SK-N-SH (cell line): ENCODE results near the gene IL31RA. TPM values are rescaled to one million over a fixed set of nuclear protein-coding genes. Genes with fewer than 3 reads are reported as not detected.
A peak's percentile ranks its signal among the peaks of the same experiment; 100 is the strongest.

Experiments
- CTCF ChIA-PET: fragments of 300-600, 350-600 bp; formaldehyde crosslinking; extraction: SDS; loops from one replicate; lab custom pipeline; 2021; lab: Yijun Ruan, JAX
- POLR2A ChIA-PET: fragments of 350-600 bp; sonication (Branson Sonifier 250); formaldehyde crosslinking; extraction: SDS; loops from one replicate; lab custom pipeline; 2020; ENCODE audit warnings: antibody characterized with exemption, inconsistent platforms; lab: Yijun Ruan, JAX
- DNase-seq: peaks from one replicate; pipeline ENCODE4 v3.0.0; 2012
- H2AFZ ChIP-seq: fragments of 200-600 bp; sonication (generic); 2 replicates; pipeline ENCODE4 v1.8.1; 2016; ENCODE audit warnings: antibody characterized with exemption, mild to moderate bottlenecking, low read depth
- H3F3A ChIP-seq: fragments of 200-600 bp; sonication (generic); replicated peaks from 2 replicates; pipeline ENCODE3; 2016; ENCODE audit warnings: antibody characterized with exemption, mild to moderate bottlenecking; ENCODE audit not compliant: insufficient read depth
- H3K27ac ChIP-seq, 2 experiments: fragments of 200-500 bp in 1 of 2; fragments of 200-600 bp in 1 of 2; sonication (Bioruptor generic) in 1 of 2; sonication (generic), shearing (Covaris generic) in 1 of 2; 2 replicates each; pipeline versions ENCODE4 v1.5.1 to v1.6.1; 2014 to 2016; ENCODE audit warnings: low read depth in 2 of 2, inconsistent platforms in 1 of 2, low read length in 1 of 2, mild to moderate bottlenecking in 1 of 2, mixed read lengths in 1 of 2
- H3K27me3 ChIP-seq: fragments of 200-600 bp; sonication (generic), shearing (Covaris generic); 2 replicates; pipeline ENCODE4 v1.6.1; 2016; ENCODE audit warnings: mixed run types; ENCODE audit not compliant: insufficient read depth
- H3K36me3 ChIP-seq, 2 experiments: fragments of 200-500 bp in 1 of 2; fragments of 200-600 bp in 1 of 2; sonication (Bioruptor generic) in 1 of 2; sonication (generic) in 1 of 2; replicated peaks in 1 of 2; 2 replicates each; pipeline versions ENCODE3 to v1.5.1; 2014 to 2016; ENCODE audit warnings: low read length in 1 of 2, mild to moderate bottlenecking in 1 of 2; ENCODE audit not compliant: insufficient read depth in 2 of 2, control insufficient read depth in 1 of 2
- H3K4me1 ChIP-seq, 2 experiments: fragments of 200-500 bp in 1 of 2; fragments of 200-600 bp in 1 of 2; sonication (Bioruptor generic) in 1 of 2; sonication (generic), shearing (Covaris generic) in 1 of 2; 2 replicates each; pipeline versions ENCODE4 v1.5.1 to v1.6.1; 2014 to 2016; ENCODE audit warnings: low read depth in 1 of 2, low read length in 1 of 2, mixed run types in 1 of 2; ENCODE audit not compliant: insufficient read depth in 2 of 2, control insufficient read depth in 1 of 2
- H3K4me2 ChIP-seq: fragments of 200-600 bp; sonication (generic), shearing (Covaris generic); 2 replicates; pipeline ENCODE4 v1.6.1; 2017; ENCODE audit warnings: mixed run types
- H3K4me3 ChIP-seq, 2 experiments: fragments of 200-500 bp in 1 of 2; fragments of 200-600 bp in 1 of 2; sonication (Bioruptor generic) in 1 of 2; sonication (generic), shearing (Covaris generic) in 1 of 2; 2 replicates each; pipeline versions ENCODE4 v1.5.1 to v1.8.1; 2014 to 2016; ENCODE audit warnings: low read depth in 2 of 2, inconsistent platforms in 1 of 2, low read length in 1 of 2, mild to moderate bottlenecking in 1 of 2, mixed read lengths in 1 of 2, moderate library complexity in 1 of 2
- H3K79me2 ChIP-seq: fragments of 200-600 bp; sonication (generic); 2 replicates; pipeline ENCODE4 v1.8.1; 2017; ENCODE audit warnings: mild to moderate bottlenecking; ENCODE audit not compliant: insufficient read depth
- H3K9ac ChIP-seq: fragments of 200-600 bp; sonication (generic); 2 replicates; pipeline ENCODE4 v1.6.1; 2017; ENCODE audit warnings: mixed run types
- H3K9me2 ChIP-seq: fragments of 200-600 bp; sonication (generic); 2 replicates; pipeline ENCODE4 v1.6.1; 2017; ENCODE audit warnings: mixed run types
- H3K9me3 ChIP-seq: fragments of 200-600 bp; sonication (generic); 2 replicates; pipeline ENCODE4 v1.6.1; 2017; ENCODE audit warnings: mixed run types, mild to moderate bottlenecking, moderate library complexity
- H4K20me1 ChIP-seq: fragments of 200-600 bp; sonication (generic); 2 replicates; pipeline ENCODE4 v1.6.1; 2017; ENCODE audit warnings: mild to moderate bottlenecking, mixed run types; ENCODE audit not compliant: insufficient read depth
- CHD2 ChIP-seq: fragments of 150-350 bp; IDR thresholded peaks from 2 replicates; pipeline ENCODE4 v1.6.1; 2018; ENCODE audit warnings: low read length; ENCODE audit not compliant: partially characterized antibody
- ELF1 ChIP-seq: IDR thresholded peaks from 2 replicates; pipeline ENCODE4 v1.4.0; 2012
- EP300 ChIP-seq, 2 experiments: IDR thresholded peaks; 2 replicates each; pipeline versions ENCODE4 v1.4.0 to v1.6.1; 2012; ENCODE audit warnings: borderline replicate concordance in 1 of 2, low read depth in 1 of 2, low read length in 1 of 2
- GABPA ChIP-seq: IDR thresholded peaks from 2 replicates; pipeline ENCODE4 v1.4.0; 2012; ENCODE audit warnings: low read depth, mild to moderate bottlenecking
- GATA2 ChIP-seq: sonication (generic); formaldehyde crosslinking; IDR thresholded peaks from 2 replicates; pipeline ENCODE4 v1.5.0; 2020; ENCODE audit warnings: mild to moderate bottlenecking, missing genetic modification reagents
- JUND ChIP-seq: IDR thresholded peaks from 2 replicates; pipeline ENCODE4 v1.4.0; 2012
- MXI1 ChIP-seq: IDR thresholded peaks from 2 replicates; pipeline ENCODE4 v1.6.1; 2012; ENCODE audit warnings: mild to moderate bottlenecking, low read depth, low read length, improper control_type of control experiment
- NFIC ChIP-seq: IDR thresholded peaks from 2 replicates; pipeline ENCODE4 v1.4.0; 2012; ENCODE audit warnings: borderline replicate concordance
- POLR2AphosphoS5 ChIP-seq: IDR thresholded peaks from 2 replicates; pipeline ENCODE4 v1.6.1; 2012; ENCODE audit warnings: low read depth, low read length
- RAD21 ChIP-seq: IDR thresholded peaks from 2 replicates; pipeline ENCODE4 v1.6.1; 2012; ENCODE audit warnings: mild to moderate bottlenecking, low read length
- RFX5 ChIP-seq: IDR thresholded peaks from 2 replicates; pipeline ENCODE4 v1.6.1; 2012; ENCODE audit warnings: mild to moderate bottlenecking, improper control_type of control experiment, low read length
- TEAD4 ChIP-seq: IDR thresholded peaks from 2 replicates; pipeline ENCODE4 v1.4.0; 2012; ENCODE audit warnings: mild to moderate bottlenecking, borderline replicate concordance; ENCODE audit not compliant: insufficient read depth
- WGBS: methylation state at CpG from one replicate; pipeline ENCODE4 v1.1.6; 2017; ENCODE audit warnings: low lambda C conversion rate; 5-methylcytosine and 5-hydroxymethylcytosine counted together
- polyA plus RNA-seq, 3 experiments: library from polyadenylated mRNA; depleted of rRNA; stranded (reverse); fragments of >200 nt; gene quantifications; 2 replicates each; pipeline ENCODE4 v1.2.3, GENCODE V29; 2012
- TF ChIP-seq, protein P1 (sequence below): IDR thresholded peaks from 2 replicates; pipeline ENCODE4 v1.6.1; 2012; ENCODE audit warnings: mild to moderate bottlenecking, low read depth, low read length, moderate library complexity
- TF ChIP-seq, protein P2 (sequence below): fragments of 200-600 bp; sonication (generic); IDR thresholded peaks from 2 replicates; pipeline ENCODE4 v1.6.1; 2017; ENCODE audit warnings: antibody characterized with exemption, mild to moderate bottlenecking, moderate library complexity
- TF ChIP-seq, protein P3 (sequence below): fragments of 150-350 bp; IDR thresholded peaks from 2 replicates; pipeline ENCODE4 v1.6.1; 2016; ENCODE audit warnings: mild to moderate bottlenecking, low read depth, low read length

IL31RA gene
- polyA plus RNA-seq, 1 of the 3 experiments (the other 2 are of a cell fraction), result 0.20 TPM

DNA sequence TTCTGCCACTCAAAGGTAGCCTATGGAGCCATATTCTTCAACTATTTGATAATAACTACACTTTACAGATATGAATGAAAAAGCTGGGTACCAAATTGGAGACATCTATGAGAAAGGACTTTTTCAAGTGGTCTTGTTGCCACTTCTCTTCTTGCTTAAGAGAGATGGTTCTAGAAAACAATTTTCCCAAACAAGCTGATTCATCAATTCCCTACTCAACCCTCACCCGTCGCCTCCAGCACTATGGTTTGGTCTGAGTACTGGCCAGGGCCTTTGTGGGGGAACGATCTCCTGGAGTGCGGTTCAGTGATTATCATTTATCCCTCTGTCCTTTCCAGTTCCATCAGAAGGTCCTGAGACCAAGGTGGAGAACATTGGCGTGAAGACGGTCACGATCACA, 56.8 kb downstream of the IL31RA start (continued):
- TF ChIP-seq, protein P1, sequence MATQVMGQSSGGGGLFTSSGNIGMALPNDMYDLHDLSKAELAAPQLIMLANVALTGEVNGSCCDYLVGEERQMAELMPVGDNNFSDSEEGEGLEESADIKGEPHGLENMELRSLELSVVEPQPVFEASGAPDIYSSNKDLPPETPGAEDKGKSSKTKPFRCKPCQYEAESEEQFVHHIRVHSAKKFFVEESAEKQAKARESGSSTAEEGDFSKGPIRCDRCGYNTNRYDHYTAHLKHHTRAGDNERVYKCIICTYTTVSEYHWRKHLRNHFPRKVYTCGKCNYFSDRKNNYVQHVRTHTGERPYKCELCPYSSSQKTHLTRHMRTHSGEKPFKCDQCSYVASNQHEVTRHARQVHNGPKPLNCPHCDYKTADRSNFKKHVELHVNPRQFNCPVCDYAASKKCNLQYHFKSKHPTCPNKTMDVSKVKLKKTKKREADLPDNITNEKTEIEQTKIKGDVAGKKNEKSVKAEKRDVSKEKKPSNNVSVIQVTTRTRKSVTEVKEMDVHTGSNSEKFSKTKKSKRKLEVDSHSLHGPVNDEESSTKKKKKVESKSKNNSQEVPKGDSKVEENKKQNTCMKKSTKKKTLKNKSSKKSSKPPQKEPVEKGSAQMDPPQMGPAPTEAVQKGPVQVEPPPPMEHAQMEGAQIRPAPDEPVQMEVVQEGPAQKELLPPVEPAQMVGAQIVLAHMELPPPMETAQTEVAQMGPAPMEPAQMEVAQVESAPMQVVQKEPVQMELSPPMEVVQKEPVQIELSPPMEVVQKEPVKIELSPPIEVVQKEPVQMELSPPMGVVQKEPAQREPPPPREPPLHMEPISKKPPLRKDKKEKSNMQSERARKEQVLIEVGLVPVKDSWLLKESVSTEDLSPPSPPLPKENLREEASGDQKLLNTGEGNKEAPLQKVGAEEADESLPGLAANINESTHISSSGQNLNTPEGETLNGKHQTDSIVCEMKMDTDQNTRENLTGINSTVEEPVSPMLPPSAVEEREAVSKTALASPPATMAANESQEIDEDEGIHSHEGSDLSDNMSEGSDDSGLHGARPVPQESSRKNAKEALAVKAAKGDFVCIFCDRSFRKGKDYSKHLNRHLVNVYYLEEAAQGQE, result no peak

DNA sequence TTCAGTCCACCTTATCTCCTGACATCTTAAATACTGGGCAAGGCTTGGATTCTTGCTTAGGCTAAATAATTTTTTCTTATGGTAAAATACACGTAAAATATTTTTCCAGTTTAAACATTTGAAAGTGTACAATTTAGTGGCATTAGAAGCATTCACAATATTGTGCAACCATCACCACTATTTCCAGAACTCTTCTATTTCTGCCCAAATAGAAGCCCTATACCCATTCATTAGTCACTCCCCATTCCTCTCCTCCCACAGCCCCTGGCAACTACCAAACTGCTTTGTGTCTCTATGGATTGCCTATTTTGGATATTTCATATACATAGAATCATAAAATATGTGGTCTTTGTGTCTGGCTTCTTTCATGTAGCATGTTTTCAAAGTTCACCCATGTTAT, 57.6 kb downstream of the IL31RA start:
- Histone ChIP-seq H4K20me1 (no peaks in the 10 kb centered on the region), H3F3A (no peaks in the 10 kb centered on the region), H3K4me1 (no peaks in the 10 kb centered on the region), H3K27me3 (no peaks in the 10 kb centered on the region; the same call in 1 of the 2 replicates), H3K4me3 (no peak overlapping the region), H3K27ac (no peak overlapping the region), H3K79me2 (no peaks in the 10 kb centered on the region), H3K9ac (no peak overlapping the region), H3K9me2 (no peaks in the 10 kb centered on the region), H3K36me3 (no peaks in the 10 kb centered on the region), H3K4me2 (no peak overlapping the region), H2AFZ (no peak overlapping the region), H3K9me3 (no peaks in the 10 kb centered on the region)
- POLR2A ChIA-PET, result no interaction called here
- TF ChIP-seq GATA2 (CRISPR knock-in tag) (no peak), CHD2 (no peak), MXI1 (no peak), ELF1 (no peak), POLR2AphosphoS5 (no peak), NFIC (no peak), JUND (no peak), TEAD4 (no peak), RFX5 (no peak)
- CTCF ChIA-PET, result no interaction called here
- no peak for DNase-seq
- 38% methylated on average over 1 of the region's 1 CpG for WGBS

DNA sequence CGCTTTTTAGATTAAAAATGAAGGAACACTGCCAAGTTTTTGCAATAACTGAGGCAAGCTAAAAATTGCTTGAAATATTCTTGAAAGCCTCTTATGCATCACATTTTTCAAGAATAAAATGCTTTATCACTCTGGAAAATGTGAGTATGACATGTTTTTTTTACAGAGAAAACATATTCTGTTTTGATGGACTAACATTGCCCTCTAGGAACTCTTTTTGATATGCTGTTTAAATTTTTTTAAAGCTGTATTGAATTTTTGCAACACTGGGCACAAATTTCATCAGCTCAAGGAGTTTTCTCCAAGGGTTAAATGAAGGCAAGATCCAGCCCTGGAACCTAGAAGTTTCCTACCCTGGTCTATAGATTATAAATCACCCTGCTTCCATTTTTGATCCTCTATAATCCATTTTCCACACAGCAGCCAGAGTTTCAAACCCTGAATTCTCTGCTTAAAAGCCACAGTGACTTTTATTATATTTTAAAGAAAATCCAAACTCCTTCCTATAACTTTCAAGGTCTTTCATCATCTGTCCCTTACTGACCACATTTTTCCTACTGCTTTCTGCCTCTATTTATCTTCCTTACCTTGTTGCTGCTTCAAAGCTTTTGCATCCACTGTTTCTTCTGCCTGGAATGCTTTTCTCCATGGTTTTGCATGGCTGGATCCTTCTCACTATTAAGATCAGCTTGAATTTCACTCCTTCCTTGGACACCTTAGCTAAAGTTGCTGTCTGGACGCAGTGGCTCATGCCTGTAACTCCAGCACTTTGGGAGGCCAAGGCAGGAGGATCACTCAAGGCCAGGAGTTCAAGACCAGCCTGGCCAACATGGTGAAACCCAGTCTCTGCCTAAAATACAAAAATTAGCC, 60.9 kb downstream of the IL31RA start:
- no peak overlapping the region for H3K27ac ChIP-seq
- no peaks in the 10 kb centered on the region for H3K4me1 ChIP-seq
- POLR2A ChIA-PET, result no interaction called here
- 0 out of 2 replicates have a peak overlapping the region, but pooled peaks have one; percentile 29 for H2AFZ ChIP-seq
- CTCF ChIA-PET, result interaction anchor here (0.6 to 1.4 kb wide), 5 partner anchors 8 to 288 kb away, joined by 3 to 4 read pairs (median 3); no protein-coding TSS in a partner anchor
- DNase-seq, result no peak
- no peaks in the 10 kb centered on the region for H3K79me2 ChIP-seq
- H4K20me1 ChIP-seq, result no peaks in the 10 kb centered on the region
- H3K4me3 ChIP-seq, result no peak overlapping the region
- no peaks in the 10 kb centered on the region for H3F3A ChIP-seq
- H3K9me3 ChIP-seq, result no peaks in the 10 kb centered on the region
- no peak overlapping the region for H3K9ac ChIP-seq
- H3K9me2 ChIP-seq, result no peaks in the 10 kb centered on the region
- WGBS, result 77% methylated on average over 2 of the region's 2 CpGs
- no peaks in the 10 kb centered on the region for H3K36me3 ChIP-seq
- H3K4me2 ChIP-seq, result no peak overlapping the region
- no peaks in the 10 kb centered on the region; the same call in 1 of the 2 replicates for H3K27me3 ChIP-seq
- TF ChIP-seq, protein P2, sequence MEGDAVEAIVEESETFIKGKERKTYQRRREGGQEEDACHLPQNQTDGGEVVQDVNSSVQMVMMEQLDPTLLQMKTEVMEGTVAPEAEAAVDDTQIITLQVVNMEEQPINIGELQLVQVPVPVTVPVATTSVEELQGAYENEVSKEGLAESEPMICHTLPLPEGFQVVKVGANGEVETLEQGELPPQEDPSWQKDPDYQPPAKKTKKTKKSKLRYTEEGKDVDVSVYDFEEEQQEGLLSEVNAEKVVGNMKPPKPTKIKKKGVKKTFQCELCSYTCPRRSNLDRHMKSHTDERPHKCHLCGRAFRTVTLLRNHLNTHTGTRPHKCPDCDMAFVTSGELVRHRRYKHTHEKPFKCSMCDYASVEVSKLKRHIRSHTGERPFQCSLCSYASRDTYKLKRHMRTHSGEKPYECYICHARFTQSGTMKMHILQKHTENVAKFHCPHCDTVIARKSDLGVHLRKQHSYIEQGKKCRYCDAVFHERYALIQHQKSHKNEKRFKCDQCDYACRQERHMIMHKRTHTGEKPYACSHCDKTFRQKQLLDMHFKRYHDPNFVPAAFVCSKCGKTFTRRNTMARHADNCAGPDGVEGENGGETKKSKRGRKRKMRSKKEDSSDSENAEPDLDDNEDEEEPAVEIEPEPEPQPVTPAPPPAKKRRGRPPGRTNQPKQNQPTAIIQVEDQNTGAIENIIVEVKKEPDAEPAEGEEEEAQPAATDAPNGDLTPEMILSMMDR, result no peak
- TF ChIP-seq EP300 (IDR thresholded peaks at IDR 0.05; ENCODE audit: borderline replicate concordance in 1 of 2, low read depth in 1 of 2, low read length in 1 of 2), result no peak
- TF ChIP-seq, protein P3, sequence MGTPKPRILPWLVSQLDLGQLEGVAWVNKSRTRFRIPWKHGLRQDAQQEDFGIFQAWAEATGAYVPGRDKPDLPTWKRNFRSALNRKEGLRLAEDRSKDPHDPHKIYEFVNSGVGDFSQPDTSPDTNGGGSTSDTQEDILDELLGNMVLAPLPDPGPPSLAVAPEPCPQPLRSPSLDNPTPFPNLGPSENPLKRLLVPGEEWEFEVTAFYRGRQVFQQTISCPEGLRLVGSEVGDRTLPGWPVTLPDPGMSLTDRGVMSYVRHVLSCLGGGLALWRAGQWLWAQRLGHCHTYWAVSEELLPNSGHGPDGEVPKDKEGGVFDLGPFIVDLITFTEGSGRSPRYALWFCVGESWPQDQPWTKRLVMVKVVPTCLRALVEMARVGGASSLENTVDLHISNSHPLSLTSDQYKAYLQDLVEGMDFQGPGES, result no peak
- no peak for TF ChIP-seq RAD21
- no peak for TF ChIP-seq GABPA
